GM19023 (cell line): ENCODE data around the gene POLD2.

Experiments
- ATAC-seq: cut with Tn5 transposase; IDR thresholded peaks from one replicate; pipeline ENCODE4 v1.9.1; 2021; ENCODE audit warnings: mild to moderate bottlenecking, moderate library complexity; ENCODE audit not compliant: unreplicated experiment

Gene POLD2

GRCh38 chr7:44152971-44153947 lies 29.9 kb upstream of the POLD2 start:
- no peak for ATAC-seq

GRCh38 chr7:44151956-44152355 lies 28.6 kb upstream of the POLD2 start:
- ATAC-seq: no peak

GRCh38 chr7:44150966-44151941 lies 27.9 kb upstream of the POLD2 start:
- ATAC-seq: no peak

- ATAC-seq: no peak
These were observed 27.1 kb upstream of the POLD2 start for GRCh38 chr7:44150466-44150832.

DNA sequence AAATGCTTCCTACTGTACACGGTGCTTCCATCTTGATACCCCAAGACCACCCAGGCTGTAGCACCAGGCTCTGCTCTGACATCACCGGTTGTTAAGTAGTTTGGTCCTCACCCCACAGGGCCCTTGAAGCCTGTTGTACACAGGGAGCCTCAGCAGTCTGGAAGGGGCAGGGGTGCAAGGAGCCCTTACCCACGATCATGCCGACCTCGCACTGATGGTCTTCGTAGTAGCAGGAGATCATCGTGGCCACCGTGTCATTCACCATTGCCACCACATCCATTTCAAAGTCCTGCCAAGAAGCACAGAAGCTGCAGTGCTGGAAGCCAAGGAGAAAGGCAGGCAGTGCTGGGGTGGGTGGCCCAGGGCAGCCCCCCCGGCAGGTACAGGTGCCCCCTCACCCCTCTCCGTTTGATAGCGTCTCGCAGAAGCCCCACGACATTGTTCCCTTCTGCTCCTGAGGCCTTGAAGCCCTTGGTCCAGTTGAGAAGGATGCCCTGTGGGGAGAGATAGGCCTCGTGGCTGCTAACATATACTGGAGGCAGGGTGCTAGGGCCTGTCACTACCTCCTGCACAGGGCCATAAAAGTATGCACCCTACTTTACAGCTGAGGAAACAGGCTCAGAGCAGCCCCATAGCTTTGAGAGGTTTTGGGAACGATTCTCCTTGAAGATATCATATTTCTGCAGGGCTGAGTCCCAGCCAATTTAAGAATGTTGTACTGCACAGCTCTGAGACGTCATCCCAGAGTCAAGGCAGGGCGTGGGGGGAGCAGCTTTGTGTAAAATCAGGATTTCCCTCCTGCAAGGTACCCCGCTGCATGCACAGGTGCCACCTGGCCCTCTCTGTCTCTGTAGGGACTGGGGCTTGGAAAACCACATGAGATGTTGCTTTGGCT lies 26.5 kb upstream of the POLD2 start:
- ATAC-seq: no peak

- no peak for ATAC-seq
These were observed 25.7 kb upstream of the POLD2 start for GRCh38 chr7:44148961-44149536.

DNA sequence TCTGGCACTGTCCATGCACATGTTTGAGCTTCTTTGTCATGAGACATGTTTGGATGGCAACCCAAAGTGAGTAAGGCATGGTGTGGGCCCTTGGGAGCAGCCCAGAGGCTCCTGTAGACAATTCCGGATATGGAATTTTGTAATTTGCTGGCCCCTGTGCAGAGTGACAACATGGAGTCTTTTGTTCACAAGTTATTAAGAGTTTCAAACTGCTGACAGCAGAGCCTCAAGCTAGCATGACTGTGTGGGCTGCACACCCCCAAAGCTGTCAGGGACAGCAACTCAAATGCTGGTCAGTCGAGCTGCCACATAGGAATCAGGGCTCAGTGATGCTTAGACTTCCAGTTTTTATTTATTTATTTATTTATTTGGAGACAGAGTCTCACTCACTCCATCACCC lies 24.8 kb upstream of the POLD2 start:
- ATAC-seq: no peak

DNA sequence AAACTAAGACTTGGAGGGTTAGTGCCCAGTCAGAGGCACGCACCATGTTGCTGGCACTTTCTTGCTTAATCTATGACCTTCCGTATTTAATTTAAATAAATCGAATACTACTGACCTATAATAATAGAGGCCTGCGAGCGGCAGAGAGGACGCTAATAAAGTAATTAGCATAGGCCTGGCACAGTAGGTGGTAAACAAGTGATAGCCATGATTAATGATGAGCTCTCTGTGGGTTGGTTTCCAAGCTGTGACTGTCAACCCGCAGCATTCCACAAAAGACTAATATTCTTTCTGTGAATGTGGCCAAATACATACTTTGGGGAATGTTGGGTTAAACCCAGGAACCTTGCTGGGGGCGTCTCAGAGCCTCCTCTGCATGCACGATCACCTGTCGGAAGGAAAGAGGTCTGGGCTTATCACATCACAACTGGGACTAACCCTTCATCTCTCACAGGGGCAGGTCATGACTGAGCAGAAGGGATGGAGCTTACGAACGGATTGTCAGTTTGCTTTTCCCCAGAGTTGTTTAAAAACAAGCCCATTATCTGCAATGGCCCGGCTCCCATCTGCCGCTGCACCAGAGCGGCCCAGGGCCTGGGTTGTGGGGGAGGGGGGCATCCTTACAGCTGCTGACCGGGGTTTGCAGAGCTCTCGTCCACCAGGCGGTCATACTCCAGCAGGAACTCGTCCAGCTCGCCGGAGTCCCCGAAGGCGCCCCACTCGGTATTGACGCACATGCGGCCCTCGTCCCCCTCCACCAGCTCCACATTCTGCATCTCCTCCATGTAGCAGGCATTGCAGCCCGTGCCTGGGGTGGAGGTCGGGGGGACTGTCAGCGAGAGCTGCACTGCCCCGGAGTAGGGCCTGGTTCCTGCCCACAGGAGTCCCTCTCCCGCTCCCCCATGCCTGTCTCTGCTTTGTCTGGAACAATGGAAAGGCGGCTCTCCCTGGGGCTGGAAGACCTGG lies 24.0 kb upstream of the POLD2 start:
- no peak for ATAC-seq

DNA sequence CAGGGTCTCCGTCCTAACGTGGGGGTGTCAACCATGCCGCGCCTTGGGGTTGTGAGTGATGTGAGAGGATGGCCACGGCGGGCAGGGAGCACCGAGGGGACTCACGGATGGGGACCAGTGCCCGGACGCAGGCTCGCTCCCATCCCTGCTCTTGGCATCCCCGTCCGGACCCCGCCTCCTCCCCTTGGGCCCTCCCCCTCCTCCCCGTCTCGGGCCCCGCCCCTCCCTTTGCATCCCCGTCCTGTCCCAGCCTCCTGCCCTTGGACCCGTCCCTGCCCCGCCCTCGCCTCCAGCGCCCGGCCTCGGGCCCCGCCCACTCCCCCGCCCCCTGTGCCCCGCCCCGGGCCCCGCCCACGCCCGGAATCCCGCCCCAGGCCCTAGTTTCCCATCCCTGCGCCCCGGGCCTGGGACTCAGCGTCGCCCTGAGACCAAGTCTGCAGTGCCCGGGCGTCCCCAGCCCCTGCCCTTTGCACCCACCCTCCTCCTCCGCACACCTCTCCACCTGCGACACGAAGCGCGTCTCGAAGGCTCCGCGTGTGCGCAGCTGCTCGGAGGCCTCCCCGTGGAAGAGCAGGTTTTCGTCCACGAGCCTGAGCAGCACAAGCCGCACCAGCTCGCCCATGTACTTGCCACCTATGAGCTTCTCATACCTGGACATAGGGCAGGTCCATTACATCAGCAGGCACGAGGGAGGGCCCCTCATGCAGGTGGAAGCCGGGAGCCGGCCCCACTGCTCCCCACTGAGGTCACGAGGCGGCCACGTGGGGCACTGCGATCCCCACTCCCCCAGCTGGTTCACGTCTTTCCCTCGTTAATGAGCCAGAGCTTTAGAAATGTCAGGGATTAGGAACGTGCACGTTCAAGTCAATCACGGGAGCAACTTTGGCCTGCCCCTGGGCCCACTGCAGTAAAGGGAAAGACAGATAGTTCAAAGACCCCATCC lies 22.9 kb upstream of the POLD2 start:
- ATAC-seq: no peak

DNA sequence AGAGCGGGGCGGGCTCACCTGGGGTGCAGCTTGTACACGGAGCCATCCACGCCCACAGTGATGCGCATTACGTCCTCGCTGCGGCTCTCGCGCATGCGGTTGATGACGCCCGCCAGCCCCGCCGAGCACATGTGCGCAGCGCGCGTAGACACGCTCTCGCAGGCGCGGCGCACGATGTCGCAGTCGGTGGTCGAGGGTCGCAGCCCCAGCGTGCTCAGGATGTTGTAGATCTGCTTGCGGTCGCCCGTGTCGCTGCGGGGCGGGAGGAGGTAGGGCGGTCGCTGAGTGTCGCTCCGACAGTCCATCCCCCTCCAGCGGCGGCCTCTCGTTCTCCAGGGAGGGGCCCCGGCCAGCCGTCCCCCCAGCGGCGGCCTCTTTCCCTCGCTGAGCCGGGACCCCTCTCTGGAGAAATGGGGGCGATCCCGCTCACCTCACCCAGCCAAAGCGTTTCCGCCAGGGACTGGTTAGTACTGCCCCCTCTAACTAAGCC lies 22.2 kb upstream of the POLD2 start:
- ATAC-seq: no peak

- no peak for ATAC-seq
These were observed 21.7 kb upstream of the POLD2 start for GRCh38 chr7:44144968-44145478.

DNA sequence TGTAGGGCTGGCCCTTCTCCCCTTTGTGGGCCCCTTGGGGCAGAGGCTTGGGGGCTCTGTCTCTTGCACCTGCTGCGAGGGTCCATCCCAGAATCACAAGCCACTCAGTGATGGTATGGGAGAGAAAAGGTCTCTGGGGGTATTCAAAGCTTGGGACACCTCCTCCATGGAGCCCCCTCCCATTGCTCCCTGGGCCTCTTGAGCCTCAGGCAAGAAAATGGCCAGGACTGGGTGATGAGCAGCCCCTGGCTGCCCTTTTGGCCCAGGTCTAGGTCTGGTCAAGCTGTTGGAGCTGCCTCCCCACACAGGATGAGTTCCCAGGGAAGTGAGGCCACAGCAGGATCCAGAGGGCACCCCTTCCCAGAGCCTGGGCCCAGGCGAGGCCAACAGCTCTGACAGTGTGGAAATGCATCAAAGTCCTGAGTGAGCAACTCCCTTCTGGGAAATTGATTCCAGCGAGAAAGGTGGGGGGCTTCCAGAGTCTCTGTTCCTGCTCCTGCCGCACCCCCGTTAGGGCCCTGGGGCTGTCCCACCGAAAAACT lies 21.1 kb upstream of the POLD2 start:
- ATAC-seq: no peak

DNA sequence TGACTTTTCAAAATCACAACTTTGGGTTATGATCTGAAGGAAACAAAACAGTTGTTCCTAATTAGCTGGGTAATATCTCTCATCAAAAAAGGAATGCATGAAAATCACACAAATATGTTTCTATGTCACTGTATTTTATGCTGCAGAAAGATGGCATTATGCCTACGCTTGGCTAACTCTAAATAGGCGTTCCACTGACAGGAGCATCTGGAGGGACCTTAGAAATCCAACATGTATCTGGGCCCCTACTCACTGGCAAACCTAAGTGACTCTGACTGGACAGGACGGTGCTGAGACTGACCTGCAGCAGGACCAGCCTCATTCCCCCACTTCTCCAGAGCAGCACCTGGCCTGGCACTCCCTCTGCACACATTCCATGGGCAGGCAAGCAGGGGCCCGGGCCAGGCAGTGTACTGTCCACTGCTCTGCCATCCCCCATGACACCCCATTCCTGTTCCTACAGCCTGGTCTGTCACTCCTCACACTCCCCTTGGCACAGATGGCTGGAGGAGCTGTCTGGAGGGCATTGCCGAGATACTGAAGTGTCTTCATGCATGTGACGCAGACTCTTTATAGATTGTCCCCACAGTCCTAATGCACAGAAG lies 20.4 kb upstream of the POLD2 start:
- ATAC-seq: no peak

DNA sequence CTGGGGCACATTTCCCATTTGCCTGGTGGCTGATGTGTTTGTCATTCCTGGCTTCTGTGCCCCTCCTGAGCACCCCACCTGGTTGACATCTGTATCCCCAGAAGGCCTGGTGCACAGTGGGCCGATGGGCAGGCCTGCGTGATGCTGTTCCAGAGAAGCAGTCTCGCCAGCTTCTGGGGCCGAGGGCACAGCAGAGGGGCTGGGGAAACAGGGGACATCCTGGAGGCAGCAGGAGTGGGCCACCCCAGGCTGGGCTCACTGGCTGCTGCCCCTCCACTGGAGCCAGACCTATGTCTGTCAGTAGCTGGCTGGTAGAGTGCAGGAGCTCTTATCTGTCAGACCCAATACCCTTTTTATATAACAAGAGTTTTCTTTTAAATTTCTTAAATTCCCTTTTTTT lies 18.7 kb upstream of the POLD2 start:
- ATAC-seq: no peak

- ATAC-seq: no peak
These were observed 18.0 kb upstream of the POLD2 start, which contains the start of gene MYL7 for GRCh38 chr7:44141221-44141850. MYL7 (minus strand) TSS chr7:44141332; CDS start chr7:44141305, 27 bp downstream.

DNA sequence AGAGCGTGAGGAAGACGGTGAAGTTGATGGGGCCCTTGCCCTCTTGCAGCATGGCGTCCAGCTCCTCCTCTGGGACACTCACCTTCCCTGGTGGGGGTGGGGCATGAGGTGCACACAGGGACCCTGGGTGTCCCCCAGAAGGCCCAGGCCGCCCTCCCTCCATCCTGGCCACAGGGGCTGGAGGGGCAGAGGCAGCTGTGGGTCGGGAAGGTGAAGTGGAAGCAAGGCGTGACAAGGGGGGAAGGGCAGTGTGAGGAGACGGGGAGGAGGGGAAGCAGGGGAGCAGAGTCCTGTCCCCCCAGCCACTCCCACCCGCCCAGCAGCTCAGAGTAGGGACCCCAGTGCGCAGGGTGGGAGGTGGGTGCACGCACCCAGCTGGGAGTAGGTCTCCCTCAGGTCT lies 17.0 kb upstream of the POLD2 start:
- ATAC-seq: no peak
